Stimulated activated CD4-positive, alpha-beta T cell treated with anti-CD3 and anti-CD28 coated beads, Interleukin-12 subunit alpha, Interleukin-12 subunit beta, amount 100 ng/mL, for 4 hours (primary cell): Measurements from ENCODE around the gene ACKR4.
"Not testable (repeated sequence)": the region's sequence is repeated elsewhere in the genome, so short reads cannot be mapped to it uniquely, and the experiment has no call there.

Source experiments
- DNase-seq: peaks from one replicate; pipeline ENCODE4 v3.0.0-alpha.2; 2020

The ACKR4 gene

GRCh38 chr3:132596816-132597433, at the start of gene ACKR4:
Gene ACKR4 (plus strand): TSS chr3:132597270. CDS start chr3:132600398, 3,128 bp downstream.
- DNase-seq: no peak

GRCh38 chr3:132549169-132549568, 47.9 kb upstream of the ACKR4 start:
- no peak for DNase-seq

GRCh38 chr3:132549890-132550578, 47.0 kb upstream of the ACKR4 start:
- no peak for DNase-seq

- no peak for DNase-seq
Measured at GRCh38 chr3:132550579-132551305, 46.3 kb upstream of the ACKR4 start.

- DNase-seq: no peak
Measured at GRCh38 chr3:132553826-132554225, 43.2 kb upstream of the ACKR4 start.

GRCh38 chr3:132554437-132554836, 42.6 kb upstream of the ACKR4 start:
- DNase-seq: no peak

- no peak for DNase-seq
Measured at GRCh38 chr3:132555306-132556035, 41.6 kb upstream of the ACKR4 start.

- not testable (repeated sequence) for DNase-seq
Measured at GRCh38 chr3:132556036-132556386, 41.1 kb upstream of the ACKR4 start.

GRCh38 chr3:132556508-132557159, 40.4 kb upstream of the ACKR4 start:
- no peak for DNase-seq

GRCh38 chr3:132561003-132561402, 36.1 kb upstream of the ACKR4 start:
- DNase-seq: no peak

GRCh38 chr3:132563420-132564069, 33.5 kb upstream of the ACKR4 start:
- DNase-seq: no peak

GRCh38 chr3:132564070-132564465, 33.0 kb upstream of the ACKR4 start:
- DNase-seq: no peak

- no peak for DNase-seq
Measured at GRCh38 chr3:132568422-132568821, 28.6 kb upstream of the ACKR4 start.

GRCh38 chr3:132569153-132569552, 27.9 kb upstream of the ACKR4 start:
- no peak for DNase-seq

- DNase-seq: no peak
Measured at GRCh38 chr3:132569580-132569979, 27.5 kb upstream of the ACKR4 start.

GRCh38 chr3:132570016-132570415, 27.1 kb upstream of the ACKR4 start:
- no peak for DNase-seq

- DNase-seq: no peak
Measured at GRCh38 chr3:132573797-132574211, 23.3 kb upstream of the ACKR4 start.

GRCh38 chr3:132587401-132587800, 9.7 kb upstream of the ACKR4 start:
- no peak for DNase-seq

- no peak for DNase-seq
Measured at GRCh38 chr3:132592216-132592615, 4.9 kb upstream of the ACKR4 start.

- DNase-seq: no peak
Measured at GRCh38 chr3:132593241-132593946, 3.7 kb upstream of the ACKR4 start.

- DNase-seq: no peak
Measured at GRCh38 chr3:132593947-132594323, 3.1 kb upstream of the ACKR4 start.

GRCh38 chr3:132594498-132594897, 2.6 kb upstream of the ACKR4 start:
- DNase-seq: no peak
